NCI-H526 treated with DMSO at 0.1 percent for 48 hours (cell line): ENCODE data around the gene ATG14.
"Not testable (repeated sequence)": the region's sequence is repeated elsewhere in the genome, so short reads cannot be mapped to it uniquely, and the experiment has no call there.

ENCODE experiments used
- DNase-seq: peaks from one replicate; lab custom pipeline; 2025; lab: John Stamatoyannopoulos, UW

ATG14 gene

DNA sequence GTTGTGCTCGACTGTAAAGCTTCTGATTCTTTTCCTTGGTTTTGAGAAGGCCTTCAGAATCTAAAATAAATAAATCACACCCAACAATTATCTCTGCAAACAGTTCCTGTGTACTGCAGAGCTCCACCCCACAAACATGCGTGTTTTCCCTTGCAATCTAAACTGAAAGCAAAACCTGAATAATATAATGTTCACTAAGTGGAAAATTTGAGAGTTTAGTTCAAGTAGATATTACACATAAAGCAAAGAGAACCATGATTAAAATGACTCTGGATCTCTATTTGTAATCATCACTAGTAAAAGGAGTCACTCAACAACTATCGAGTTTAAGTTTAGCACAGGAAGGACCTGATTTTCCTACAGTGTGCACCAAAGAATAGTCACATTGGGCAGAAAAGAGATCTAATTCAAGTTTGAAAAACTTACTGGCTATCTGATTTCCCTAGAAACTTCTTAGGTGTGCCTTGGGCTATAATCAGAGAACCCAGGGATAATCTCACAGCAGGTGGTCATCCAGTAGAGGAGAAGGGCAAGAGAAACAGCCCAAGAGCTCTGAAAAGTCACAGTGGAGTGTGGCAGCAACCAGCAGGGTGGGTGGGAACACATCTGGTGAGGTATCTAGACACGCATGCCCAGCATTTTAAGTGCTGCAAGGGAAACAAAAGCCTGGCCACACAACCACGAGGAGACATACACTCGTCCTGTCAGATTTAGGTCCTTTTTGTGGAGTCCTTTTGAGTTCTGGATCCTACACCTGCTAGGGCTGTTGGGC lies 25.4 kb downstream of the ATG14 start:
- no peak for DNase-seq

DNA sequence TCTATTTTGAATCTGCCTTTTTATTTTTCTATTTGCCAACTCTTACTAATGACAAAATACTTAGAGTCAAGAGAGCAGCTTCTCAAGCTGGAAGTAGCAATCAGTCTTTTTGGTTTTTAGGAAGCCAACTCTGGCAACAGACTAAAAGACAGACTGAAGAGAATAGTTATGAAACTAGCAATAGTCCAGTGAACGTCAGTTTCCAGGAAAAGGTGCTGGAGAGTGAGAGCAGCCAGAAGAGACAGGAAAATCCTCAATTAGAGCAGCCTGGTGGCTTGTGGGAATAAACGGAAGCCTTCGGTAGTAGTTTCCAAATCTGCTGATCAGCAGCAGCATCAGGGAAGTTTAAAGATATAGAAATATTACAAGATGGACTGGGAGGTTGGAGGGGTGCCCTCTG lies 27.1 kb downstream of the ATG14 start:
- no peak for DNase-seq

DNA sequence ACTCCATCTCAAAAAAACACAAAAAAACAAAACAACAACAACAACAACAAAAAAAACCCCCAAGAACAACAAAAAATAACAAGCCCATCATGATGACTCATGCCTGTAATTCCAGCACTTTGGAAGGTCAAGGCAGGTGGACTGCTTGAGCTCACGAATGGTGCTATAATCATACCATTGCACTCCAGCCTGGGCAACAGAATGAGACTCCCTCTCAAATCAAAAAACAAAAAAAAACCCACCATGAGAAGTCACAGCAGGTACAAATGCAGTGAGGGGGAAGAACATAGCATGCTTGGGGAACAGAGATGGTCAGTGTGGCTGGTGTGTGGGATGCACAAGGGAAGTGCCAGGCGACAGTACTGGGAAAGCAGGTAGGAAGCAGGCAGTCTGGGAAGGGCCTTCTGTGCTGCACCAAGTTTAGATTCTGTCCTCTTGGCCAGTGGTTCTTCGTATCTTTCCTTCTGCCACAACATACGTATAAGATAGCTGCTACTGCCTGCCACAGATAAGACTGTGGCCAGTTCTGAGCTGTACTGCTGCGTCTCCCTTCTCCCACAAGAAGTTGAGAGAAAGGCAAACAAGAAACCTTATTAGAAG lies 28.0 kb downstream of the ATG14 start:
- DNase-seq = no peak

DNA sequence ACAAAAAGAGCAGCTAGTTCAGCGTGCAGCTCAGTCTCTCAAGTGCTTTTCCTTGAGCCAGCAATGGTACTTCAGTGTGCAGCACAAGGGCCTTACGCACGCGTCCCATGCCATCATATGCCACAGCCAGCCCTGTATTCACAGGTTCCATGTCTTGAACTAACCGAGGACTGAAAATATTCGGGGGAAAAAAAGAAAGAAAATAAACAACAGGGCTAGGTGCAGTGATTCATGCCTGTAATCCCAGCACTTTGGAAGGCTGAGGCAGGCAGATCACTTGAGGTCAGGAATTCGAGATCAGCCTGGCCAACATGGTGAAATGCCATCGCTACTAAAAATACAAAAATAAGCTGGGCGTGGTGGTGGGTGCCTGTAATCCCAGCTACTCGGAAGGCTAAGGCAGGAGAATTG lies 28.6 kb downstream of the ATG14 start:
- DNase-seq = not testable (repeated sequence)

DNA sequence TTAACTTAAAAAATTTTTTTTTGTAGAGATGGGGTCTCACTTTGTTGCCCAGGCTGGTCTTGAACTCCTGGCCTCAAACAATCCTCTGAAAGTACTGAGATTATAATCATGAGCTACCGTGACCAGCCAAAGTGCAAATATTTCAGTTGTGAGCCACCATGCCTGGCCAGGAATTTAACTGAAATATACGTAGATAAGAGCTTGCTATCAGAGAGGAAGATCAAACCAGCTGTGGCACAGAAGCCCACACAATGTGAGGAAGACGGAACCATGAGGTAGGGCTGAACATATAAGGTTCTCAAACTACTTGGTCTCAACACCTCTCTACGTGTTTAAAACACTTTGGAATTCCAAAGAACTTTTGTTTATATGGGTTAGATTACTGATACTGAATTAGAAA lies 29.1 kb downstream of the ATG14 start:
- no peak for DNase-seq

DNA sequence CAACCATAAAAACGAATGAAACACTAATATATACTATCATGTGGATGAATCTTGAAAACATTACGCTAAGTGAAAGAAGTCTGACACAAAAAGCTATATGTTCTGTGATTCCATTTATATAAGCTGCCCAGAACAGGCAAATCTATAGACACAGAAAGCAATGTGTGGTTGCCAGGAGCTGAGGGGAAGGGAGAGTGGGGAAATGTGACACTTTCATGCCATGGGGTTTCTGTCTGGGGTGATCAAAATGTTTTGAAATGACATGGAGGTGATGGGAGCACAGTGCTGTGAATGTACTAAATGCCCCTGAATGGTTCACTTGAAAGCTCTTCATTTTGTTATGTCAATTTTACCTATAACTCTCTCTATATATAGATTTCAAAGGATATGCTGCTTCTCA lies 30.1 kb downstream of the ATG14 start:
- DNase-seq = no peak

DNA sequence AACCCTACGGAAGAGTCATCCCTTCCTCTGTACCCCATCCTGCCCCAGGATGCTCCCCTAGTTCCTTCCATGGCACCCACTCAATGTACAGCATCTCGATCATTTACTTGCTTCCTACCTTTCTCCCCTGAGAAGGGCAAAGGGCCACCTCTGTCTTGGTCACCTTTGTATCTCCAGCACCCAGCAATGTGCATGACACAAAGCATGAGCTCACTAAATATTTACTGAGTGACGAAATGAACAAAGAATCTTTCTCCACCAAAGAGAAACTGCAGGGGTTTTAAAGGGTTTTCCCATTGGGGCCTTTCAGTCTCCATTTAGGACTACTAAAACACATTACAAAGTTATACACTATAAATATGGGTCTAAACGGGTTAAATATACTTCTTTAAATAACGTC lies 30.6 kb downstream of the ATG14 start:
- DNase-seq = no peak

DNA sequence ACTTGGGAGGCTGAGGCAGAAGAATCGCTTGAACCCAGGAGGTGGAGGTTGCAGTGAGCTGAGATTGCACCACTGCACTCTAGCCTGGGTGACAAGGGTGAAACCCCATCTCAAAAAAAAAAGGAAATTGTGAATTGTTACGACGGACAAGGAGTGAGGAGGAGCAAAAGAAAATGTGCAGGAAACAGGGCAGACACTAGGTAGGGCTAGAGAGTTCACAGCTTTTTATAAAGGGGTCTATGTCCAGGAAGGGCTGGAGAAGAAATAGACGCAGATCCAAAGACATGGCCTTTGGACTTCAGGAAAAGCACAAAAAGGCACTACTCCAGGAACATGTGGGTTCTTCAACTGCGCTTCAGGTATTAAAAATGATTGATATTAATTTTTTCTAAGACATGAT lies 34.4 kb downstream of the ATG14 start:
- no peak for DNase-seq

DNA sequence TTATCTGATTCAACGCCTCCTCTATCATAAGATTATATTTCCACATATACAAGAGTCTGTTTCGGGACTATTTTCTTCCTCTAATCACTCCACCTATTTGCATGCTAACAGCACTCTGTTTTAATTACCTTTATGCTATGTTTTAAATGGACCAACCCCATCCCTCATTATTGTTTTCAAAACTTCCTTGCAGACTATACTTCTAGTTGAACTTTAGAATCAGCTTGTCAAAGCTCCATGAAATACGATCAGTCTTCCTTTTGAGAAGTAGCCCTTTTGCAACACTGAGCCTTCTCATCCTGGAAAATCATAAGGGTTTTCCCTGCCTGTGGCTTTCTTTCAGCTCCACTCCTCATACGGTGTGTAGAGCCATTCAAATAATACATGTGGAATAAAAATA lies 36.9 kb downstream of the ATG14 start:
- no peak for DNase-seq

DNA sequence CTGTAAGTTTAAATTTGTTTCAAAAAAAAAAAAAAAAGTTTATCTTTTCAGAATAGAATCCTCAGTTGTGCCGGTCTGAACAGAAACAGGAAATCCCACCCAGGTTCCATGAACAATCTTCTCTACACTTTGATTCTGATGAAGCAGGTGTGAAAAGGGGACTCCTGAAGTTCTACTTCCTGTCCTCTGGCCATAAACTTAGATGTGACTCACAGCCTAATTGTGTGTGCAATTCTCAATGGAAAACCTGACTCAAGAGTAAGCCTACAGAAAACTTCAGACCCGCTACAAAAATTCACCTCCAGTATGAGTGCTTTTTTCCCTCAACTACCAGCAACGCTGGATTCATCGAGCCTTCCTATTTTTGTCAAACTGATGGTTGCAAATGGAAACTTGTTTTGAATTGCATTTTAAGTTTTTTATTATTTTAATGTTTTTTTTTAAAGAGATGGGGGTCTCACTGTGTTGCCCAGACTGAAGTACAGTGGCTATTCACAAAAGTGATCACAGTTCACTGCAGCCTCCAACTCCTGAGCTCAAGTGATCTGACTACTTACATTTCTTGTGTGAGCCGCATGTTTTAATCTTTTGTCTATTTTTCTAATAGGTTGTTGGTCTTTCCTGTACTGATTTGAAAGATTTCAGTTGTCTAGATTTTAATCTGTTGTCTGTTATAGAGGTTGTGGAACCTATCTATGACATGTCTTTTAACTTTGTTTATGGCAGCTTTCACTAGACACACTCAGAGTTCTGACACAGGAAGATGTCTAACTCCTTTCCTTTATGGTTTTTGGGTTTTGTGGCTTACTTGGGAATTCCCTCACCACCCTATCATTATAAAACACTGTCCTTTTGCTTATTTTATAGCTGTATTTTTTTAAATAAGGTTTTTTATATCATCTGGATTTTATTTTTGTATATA lies 37.6 kb downstream of the ATG14 start:
- DNase-seq = no peak

DNA sequence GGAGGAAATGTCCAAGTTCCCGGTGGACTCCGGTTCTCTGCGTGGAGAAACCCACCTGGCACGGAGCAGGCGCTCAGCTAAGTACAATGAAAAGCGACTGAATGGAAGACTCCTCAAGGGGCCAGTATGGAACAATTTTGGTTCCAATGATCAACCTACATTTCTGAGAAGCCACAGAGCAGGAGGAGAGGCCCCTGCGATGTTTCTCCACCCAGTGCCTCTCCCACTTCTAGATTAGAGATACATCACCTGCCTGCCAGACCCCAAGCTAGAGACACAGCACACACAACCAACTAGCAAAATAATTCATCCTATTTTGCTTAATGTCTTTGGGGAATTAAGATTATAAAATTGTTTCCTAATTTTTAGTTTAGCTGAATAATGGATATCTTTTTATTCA lies 38.8 kb downstream of the ATG14 start:
- DNase-seq = no peak

DNA sequence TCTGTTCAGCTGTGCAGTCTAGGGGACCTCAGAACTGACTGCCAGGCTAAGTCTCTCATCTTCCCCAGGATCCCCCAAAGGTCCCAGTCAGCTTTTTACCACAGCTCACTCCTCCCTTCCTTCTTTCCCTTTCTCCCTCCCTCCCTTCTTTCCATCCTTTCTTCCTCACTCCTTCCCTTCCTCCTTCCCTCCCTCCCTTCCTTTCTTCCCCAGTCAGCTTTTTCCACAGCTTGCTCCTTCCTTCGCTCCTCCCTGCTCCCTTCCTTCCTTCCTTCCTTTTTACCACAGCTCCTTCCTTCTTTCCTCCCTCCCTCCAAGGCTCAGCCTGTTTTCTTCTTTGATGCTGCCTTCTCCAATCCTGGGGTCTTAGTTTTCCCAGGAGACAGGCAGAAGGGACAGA lies 39.2 kb downstream of the ATG14 start:
- no peak for DNase-seq

DNA sequence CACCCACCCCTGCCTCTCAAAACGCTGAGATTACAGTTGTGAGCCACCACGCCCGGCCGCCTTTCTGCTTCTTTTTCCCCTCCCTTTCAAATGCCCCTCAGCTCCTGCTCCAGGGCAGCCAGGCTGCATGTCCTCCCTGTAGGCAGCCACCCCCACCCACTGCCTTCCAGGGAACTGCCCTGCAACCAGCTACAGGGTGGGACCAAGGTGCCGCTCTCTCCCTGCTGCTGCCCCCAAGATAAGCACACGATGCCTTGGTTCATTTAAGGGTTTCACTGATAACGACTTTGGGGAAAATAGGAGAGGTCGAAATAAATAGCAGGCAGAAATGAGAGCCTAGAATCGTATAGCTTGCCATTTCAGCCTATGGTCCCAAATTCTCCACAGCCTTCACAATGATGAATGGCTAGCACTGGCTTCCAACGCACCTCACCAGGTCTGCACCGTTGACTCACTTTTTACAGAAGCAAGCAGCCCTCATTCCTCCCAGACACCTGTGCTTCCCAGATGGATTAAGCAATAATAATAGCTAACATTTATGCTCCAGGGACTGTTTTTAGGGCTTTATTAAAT lies 40.7 kb downstream of the ATG14 start:
- DNase-seq = no peak

DNA sequence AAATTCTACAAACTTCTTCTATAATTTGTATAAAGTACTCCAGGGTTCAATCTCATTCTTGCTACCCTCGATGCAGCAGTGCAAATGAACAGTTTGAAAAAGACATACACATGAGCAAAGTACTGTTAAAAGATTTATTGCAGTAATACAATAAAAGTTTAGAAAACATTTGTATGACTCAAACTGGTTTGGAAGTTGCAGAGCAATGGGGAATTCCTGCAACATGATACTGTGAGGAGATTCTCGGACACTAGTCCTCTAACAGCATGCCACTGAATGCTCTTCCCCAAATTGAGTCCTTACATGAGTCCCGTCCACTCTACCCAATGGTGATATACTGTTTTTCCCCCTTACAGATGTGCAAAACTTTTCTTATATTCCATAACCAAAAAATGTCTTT lies 45.4 kb downstream of the ATG14 start:
- DNase-seq = no peak

DNA sequence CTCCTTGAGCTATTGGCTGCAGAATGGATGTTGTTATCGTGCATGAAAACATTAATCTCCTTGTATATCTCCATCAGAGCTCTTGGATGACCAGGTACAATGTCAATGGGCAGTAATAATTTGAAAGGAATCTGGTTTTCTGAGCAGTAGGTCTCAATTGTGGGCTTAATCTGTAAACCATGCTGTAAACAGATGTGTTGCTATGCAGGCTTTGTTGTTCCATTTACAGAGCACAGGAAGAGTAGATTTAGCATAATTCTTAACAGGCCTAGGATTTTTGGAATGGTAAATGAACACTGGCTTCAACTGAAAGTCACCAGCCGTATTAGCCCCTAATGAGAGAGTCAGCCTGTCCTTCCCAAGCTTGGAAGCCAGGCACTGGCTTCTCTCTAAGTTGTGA lies 50.4 kb downstream of the ATG14 start:
- DNase-seq = no peak

DNA sequence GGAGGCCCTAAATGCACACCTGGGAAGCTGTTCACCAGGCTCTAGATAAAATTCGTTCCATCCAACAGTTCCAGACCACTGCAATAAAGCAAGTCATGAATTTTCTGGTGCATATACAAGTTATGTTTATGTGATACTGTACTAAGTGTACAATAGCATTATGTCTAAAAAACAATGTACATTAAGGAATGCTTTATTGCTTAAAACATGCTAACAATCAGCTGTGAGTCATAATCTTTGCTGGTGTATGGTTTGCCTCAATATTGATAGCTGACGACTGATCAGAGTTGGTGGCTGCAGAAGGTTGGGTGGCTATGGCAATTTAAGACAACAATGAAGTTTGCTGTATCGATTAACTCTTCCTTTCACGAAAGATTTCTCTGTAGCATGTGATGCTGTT lies 52.3 kb downstream of the ATG14 start:
- no peak for DNase-seq

DNA sequence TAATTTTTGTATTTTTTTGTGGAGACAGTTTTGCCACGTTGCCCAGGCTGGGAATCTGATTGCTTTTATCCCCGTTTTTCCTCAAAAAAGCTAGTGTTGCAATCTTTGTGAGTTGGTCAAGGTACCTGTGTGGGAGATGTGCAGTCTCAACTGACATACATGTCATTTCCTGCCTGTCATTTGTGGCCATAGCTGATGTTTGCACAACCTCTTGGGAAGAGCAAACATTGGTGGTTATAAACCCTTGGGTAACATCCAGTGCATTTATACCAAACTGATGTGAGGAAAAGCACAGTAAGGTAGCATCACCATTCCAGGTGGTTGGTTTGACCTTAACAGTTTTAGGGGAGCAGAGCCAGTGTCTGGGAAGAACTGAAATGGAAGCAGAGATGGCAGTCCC lies 54.7 kb downstream of the ATG14 start:
- DNase-seq = no peak

DNA sequence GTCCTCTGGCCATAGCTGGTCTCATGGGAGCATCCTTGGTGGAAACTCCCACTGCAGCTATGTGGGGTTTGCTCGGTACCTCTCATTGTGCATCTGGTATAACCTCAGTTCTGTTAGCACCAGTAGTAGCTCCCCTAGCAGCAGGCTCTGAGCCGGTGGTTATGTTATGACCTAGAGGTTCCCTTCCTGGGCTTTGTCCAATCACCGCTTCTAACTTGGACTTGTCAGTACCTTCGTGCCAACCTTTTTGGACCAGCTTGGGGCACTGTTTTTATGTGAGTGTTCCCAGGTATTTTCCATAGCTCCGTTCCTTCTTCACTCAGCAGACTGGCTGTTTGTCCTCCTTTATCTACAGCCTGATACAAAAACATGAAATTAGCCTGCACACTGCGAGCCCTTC lies 55.7 kb downstream of the ATG14 start:
- no peak for DNase-seq

DNA sequence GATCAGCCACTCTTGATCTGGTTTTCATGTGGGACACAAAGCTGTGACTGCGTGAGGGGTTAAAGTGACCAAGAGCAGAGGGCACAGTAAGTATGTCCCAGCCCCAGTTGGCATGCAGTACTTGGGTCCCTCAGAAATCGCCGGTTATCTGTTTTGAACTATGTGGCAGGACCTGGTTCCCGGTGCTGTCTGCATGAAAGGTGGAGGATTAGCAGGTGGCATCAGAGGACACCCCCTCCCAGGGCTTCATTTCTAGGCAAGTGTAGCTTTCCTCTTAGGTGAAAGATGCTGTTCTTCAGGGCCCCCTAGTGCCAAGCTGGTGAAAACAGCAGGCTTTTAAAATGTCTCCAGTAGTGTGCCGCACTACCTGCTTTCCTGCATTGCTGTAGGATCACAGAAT lies 57.1 kb downstream of the ATG14 start:
- peak; percentile 44 for DNase-seq

DNA sequence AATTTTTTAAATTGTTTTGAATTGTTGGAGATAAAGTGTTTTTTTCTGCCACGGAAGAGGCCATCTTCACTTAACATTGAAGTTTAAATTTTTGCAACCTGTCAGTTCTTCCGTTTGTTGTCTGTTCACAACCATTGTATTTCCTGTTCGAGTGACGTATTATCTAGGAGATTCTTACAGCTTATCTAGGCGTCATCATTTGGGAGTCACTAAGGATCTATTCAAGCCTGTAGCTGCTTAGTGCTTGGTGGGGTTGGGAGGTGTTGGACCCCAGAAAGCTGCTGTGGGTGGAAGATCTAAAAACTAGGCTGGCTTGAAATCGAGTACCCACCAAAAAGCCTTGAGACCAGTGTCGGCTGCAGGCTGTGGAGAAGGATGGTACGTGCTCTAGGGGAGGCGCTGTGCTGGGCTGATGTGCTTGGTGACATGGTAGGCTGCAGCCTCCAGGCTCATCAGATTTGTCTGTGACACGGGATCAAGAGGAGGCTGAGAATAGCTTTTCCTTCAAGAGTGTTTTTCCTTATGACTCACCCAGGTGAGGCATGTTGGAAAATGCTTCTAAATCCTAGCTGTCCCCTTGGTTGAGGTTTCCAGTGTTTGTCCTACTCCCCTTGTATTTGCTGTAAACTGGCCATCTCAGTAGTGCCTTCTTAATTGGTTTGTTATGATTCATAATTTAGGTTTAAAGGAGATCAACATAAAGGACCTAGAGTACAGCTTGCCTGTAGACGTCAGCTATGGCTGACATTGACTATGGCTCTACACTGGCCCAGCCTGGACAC lies 57.8 kb downstream of the ATG14 start:
- no peak for DNase-seq

DNA sequence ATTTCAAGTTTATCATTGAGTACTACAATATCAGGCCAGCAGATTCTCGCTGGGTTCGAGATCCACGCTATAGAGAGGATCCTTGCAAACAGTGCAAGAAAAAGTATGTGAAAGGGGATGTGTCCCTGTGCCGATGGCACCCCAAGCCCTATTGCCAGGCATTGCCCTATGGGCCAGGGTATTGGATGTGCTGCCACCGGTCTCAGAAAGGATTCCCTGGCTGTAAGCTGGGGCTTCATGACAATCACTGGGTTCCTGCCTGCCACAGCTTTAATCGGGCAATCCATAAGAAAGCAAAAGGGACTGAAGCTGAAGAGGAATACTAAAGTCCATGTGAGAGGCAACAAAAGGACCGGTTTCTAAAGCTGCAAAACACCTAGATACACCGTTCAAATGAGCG lies 59.4 kb downstream of the ATG14 start:
- no peak for DNase-seq

DNA sequence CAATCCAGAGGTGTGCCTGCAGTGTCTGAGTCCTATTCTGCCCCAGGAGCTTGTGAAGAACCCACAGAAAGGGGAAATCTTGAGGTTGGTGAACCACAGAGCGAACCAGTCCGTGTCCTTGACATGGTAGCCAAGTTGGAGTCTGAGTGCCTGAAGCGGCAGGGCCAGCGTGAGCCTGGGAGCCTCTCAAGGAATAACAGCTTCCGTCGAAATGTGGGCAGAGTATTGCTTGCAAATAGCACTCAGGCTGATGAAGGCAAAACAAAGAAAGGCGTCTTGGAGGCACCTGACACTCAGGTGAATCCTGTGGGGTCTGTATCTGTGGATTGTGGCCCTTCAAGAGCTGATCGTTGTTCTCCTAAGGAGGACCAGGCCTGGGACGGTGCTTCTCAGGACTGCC lies 60.5 kb downstream of the ATG14 start:
- no peak for DNase-seq
